Measurements from ENCODE around the gene TENM4. TPM values are rescaled to one million over a fixed set of nuclear protein-coding genes. Genes with fewer than 3 reads are reported as not detected.

Gene TENM4
- total RNA-seq, 1 donor from 2014 or later, result 5.1 TPM

GRCh38 chr11:78931891-78932290, 508.9 kb downstream of the TENM4 start:
- peaks cover 43% of the 10 kb centered on the region for H4K20me1 ChIP-seq (ENCODE audit: low read depth)
- DNase-seq (ENCODE audit: low spot score), result no peak
- H2AFZ ChIP-seq (replicated peaks), result no peak overlapping the region
- peaks cover 31% of the 10 kb centered on the region for H3K4me1 ChIP-seq
- peaks cover 91% of the 10 kb centered on the region for H3K27me3 ChIP-seq
- Mint-ChIP-seq H3K27me3 (ENCODE audit: insufficient read depth, low read depth) (peaks cover 6% of the 10 kb centered on the region), H3K36me3 (peaks cover 26% of the 10 kb centered on the region), H3K9me3 (peaks cover 14% of the 10 kb centered on the region), H3K27ac (peak overlapping the region; percentile 16), H3K4me3 (no peak overlapping the region), H3K4me1 (peaks cover 59% of the 10 kb centered on the region)
- no peak overlapping the region for H3K27ac ChIP-seq
- no peak overlapping the region for H3K4me2 ChIP-seq
- H3K36me3 ChIP-seq, result no peaks in the 10 kb centered on the region
- no peak for TF ChIP-seq CTCF (IDR thresholded peaks at IDR 0.05)
- no peak for TF ChIP-seq EZH2phosphoT487 (IDR thresholded peaks at IDR 0.05)
- TF ChIP-seq EZH2 (IDR thresholded peaks at IDR 0.05), result no peak
- H3F3A ChIP-seq (ENCODE audit: low read depth), result peaks cover 44% of the 10 kb centered on the region
- H3K4me3 ChIP-seq, result no peak overlapping the region
- no peaks in the 10 kb centered on the region for H3K9me3 ChIP-seq (ENCODE audit: low read depth)
- H3K9ac ChIP-seq, result no peak overlapping the region
- H3K79me2 ChIP-seq (ENCODE audit: low read depth), result no peaks in the 10 kb centered on the region

GRCh38 chr11:78930810-78931523, 509.9 kb downstream of the TENM4 start:
- Histone ChIP-seq H3K9me3 (ENCODE audit: low read depth) (no peaks in the 10 kb centered on the region), H3F3A (ENCODE audit: low read depth) (peaks cover 44% of the 10 kb centered on the region), H3K4me3 (no peak overlapping the region), H2AFZ (replicated peaks) (no peak overlapping the region), H3K27ac (no peak overlapping the region), H3K36me3 (no peaks in the 10 kb centered on the region), H3K9ac (no peak overlapping the region), H3K4me2 (no peak overlapping the region), H3K79me2 (ENCODE audit: low read depth) (no peaks in the 10 kb centered on the region), H4K20me1 (ENCODE audit: low read depth) (peaks cover 43% of the 10 kb centered on the region), H3K4me1 (peaks cover 31% of the 10 kb centered on the region), H3K27me3 (peaks cover 91% of the 10 kb centered on the region)
- H3K27ac Mint-ChIP-seq, result peak overlapping the region; percentile 76
- peaks cover 26% of the 10 kb centered on the region for H3K36me3 Mint-ChIP-seq
- no peak for DNase-seq (ENCODE audit: low spot score)
- peaks cover 6% of the 10 kb centered on the region for H3K27me3 Mint-ChIP-seq (ENCODE audit: insufficient read depth, low read depth)
- H3K9me3 Mint-ChIP-seq, result peaks cover 14% of the 10 kb centered on the region
- H3K4me1 Mint-ChIP-seq, result peaks cover 64% of the 10 kb centered on the region
- TF ChIP-seq EZH2phosphoT487 (IDR thresholded peaks at IDR 0.05) (no peak), EZH2 (IDR thresholded peaks at IDR 0.05) (no peak), CTCF (IDR thresholded peaks at IDR 0.05) (no peak)
- peak overlapping the region; percentile 27 for H3K4me3 Mint-ChIP-seq

GRCh38 chr11:78929906-78930220, 511.0 kb downstream of the TENM4 start:
- no peak for TF ChIP-seq EZH2 (IDR thresholded peaks at IDR 0.05)
- TF ChIP-seq EZH2phosphoT487 (IDR thresholded peaks at IDR 0.05), result no peak
- no peak for TF ChIP-seq CTCF (IDR thresholded peaks at IDR 0.05)
- H3K27ac Mint-ChIP-seq, result peak overlapping the region; percentile 76
- no peaks in the 10 kb centered on the region for H3K36me3 ChIP-seq
- peaks cover 23% of the 10 kb centered on the region for H3K36me3 Mint-ChIP-seq
- peaks cover 43% of the 10 kb centered on the region for H4K20me1 ChIP-seq (ENCODE audit: low read depth)
- H3K9me3 ChIP-seq (ENCODE audit: low read depth), result no peaks in the 10 kb centered on the region
- H2AFZ ChIP-seq (replicated peaks), result no peak overlapping the region
- peaks cover 14% of the 10 kb centered on the region for H3K9me3 Mint-ChIP-seq
- no peak overlapping the region for H3K9ac ChIP-seq
- H3K27me3 ChIP-seq, result peaks cover 95% of the 10 kb centered on the region
- H3K4me3 ChIP-seq, result peak overlapping the region; percentile 2
- H3K4me1 ChIP-seq, result peaks cover 31% of the 10 kb centered on the region
- H3F3A ChIP-seq (ENCODE audit: low read depth), result peaks cover 44% of the 10 kb centered on the region
- no peak for DNase-seq (ENCODE audit: low spot score)
- H3K4me1 Mint-ChIP-seq, result peaks cover 68% of the 10 kb centered on the region
- H3K79me2 ChIP-seq (ENCODE audit: low read depth), result no peaks in the 10 kb centered on the region
- peaks cover 8% of the 10 kb centered on the region for H3K27me3 Mint-ChIP-seq (ENCODE audit: insufficient read depth, low read depth)
- no peak overlapping the region for H3K4me3 Mint-ChIP-seq
- H3K4me2 ChIP-seq, result peak overlapping the region; percentile 69
- H3K27ac ChIP-seq, result no peak overlapping the region

Data from neural progenitor cell (in vitro differentiated cells).